ENCODE measurements around the gene SMC4.

GRCh38 chr3:160448845-160449635, 49.6 kb downstream of the SMC4 start:
- TF ChIP-seq CTCF (IDR thresholded peaks at IDR 0.05) (no peak), POLR2A (IDR thresholded peaks at IDR 0.05) (no peak)

Data from heart left ventricle (tissue), 13 donors.